Tongue (tissue), 2 donors: ENCODE measurements around the gene CD302. TPM values are rescaled to one million over a fixed set of nuclear protein-coding genes. Genes with fewer than 3 reads are reported as not detected.
"Not testable (repeated sequence)": the region's sequence is repeated elsewhere in the genome, so short reads cannot be mapped to it uniquely, and the experiment has no call there.

ENCODE experiments used
- DNase-seq: peaks from one replicate; pipeline ENCODE4 v3.0.0-alpha.2; 2015
- total RNA-seq: library from RNA; depleted of rRNA; stranded (reverse); fragments of >200 nt; gene quantifications from one replicate; pipeline ENCODE4 v1.2.3, GENCODE V29; 2014

The CD302 gene
- total RNA-seq, result 24.5 TPM

GRCh38 chr2:159797543-159798375 lies at the start of gene CD302:
CD302 (minus strand) TSS chr2:159798208; CDS start chr2:159798198, 10 bp downstream.
- DNase-seq, result peak; percentile 68

DNA sequence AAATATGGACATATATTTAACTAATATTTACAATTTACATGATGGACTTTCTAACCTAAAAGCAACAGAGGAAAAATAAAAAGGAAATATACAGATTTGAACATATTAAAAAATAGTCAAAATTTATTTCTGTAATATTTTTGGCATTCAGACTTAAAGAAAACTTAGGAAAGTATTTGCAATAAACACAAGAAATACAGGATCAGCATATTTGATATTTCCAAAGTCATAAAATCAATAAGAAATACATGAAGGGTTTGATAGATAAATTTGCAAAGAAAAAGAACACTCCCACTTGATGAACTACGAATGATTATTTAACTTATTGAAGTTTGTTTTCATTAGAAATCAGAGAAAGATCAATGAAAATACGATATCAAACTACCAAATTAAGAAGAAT lies 48.6 kb upstream of the CD302 start:
- no peak for DNase-seq

DNA sequence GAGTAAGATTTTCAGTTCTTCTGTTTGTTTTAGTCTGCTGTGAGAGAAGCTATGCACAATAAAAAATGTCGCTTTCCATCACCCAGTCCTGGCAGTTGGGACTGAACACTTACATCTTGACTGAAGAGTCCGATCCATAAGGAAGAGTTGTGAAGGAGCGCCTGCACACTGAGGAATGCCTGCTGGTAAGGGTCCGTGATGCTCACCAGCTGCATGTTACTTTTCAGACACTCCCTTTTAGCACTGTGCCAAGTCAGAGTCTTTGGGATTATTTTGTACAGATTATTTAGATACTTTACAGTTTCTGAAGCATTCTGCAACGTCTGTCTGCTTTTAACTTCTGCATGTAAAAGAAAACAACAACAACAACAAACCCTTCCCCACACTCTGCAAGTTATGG lies 42.6 kb upstream of the CD302 start:
- peak; percentile 11 for DNase-seq

GRCh38 chr2:159832858-159833257 lies 34.9 kb upstream of the CD302 start:
- DNase-seq, result no peak

DNA sequence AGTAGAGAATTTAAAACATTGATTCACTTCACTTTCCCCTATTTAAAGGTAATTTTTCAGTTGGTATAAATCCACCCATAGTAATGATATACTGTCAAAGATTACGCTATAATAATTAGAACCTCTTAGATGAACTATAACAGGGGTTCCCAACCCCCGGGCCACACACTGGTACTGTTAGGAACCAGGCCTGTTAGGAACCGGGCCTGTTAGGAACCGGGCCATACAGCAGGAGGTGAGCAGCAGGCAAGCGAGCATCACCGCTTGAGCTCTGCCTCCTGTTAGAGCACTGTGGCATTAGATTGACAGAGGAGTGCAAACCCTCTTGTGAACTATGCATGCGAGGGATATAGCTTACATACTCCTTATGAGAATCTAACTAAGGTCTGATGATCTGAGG lies 34.0 kb upstream of the CD302 start:
- DNase-seq, result no peak

GRCh38 chr2:159829376-159829775 lies 31.4 kb upstream of the CD302 start:
- no peak for DNase-seq

DNA sequence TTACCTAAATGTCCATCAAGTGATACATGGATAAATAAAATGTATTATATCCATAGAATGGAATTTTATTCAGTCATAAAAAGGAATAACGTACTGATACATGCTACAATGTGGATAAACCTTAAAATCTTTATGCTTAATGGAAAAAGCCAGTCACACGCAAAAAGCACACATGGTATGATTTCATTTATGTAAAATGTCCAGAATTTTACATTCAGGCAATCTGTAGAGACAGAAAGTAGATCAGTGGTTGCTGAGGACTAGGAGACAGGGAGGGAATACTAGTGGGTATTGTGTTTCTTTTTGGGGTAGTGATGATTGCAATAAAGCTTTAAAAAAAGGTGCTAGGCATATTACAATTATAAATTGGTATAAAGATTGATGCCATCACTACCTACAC lies 30.7 kb upstream of the CD302 start:
- DNase-seq, result peak; percentile 5

GRCh38 chr2:159822478-159822833 lies 24.4 kb upstream of the CD302 start:
- not testable (repeated sequence) for DNase-seq

GRCh38 chr2:159821775-159822477 lies 23.9 kb upstream of the CD302 start:
- not testable (repeated sequence) for DNase-seq

- no peak for DNase-seq
Observed at GRCh38 chr2:159818940-159819339, 20.9 kb upstream of the CD302 start.

- DNase-seq, result no peak
Observed at GRCh38 chr2:159817283-159817682, 19.3 kb upstream of the CD302 start.

DNA sequence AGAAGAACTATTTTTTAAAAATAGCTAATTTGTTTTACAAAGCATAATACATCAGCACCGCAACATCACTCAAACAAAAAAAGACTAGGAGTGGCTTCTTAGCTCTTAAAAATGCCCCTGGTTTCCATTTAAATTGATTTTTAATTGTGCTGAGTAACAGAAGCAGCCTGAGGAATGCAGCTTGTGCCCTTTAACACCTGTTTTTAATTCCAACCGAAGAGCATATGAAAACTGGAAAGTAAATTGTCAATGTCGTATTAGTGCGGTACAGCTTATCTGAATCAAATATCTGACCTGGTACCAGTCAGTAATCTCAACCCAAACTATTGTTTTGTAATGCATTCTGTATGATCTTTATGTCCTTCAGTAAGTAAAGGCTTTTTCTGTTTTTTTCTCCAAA lies 13.2 kb upstream of the CD302 start:
- no peak for DNase-seq

- DNase-seq, result no peak
Observed at GRCh38 chr2:159808032-159808425, 10.0 kb upstream of the CD302 start.

DNA sequence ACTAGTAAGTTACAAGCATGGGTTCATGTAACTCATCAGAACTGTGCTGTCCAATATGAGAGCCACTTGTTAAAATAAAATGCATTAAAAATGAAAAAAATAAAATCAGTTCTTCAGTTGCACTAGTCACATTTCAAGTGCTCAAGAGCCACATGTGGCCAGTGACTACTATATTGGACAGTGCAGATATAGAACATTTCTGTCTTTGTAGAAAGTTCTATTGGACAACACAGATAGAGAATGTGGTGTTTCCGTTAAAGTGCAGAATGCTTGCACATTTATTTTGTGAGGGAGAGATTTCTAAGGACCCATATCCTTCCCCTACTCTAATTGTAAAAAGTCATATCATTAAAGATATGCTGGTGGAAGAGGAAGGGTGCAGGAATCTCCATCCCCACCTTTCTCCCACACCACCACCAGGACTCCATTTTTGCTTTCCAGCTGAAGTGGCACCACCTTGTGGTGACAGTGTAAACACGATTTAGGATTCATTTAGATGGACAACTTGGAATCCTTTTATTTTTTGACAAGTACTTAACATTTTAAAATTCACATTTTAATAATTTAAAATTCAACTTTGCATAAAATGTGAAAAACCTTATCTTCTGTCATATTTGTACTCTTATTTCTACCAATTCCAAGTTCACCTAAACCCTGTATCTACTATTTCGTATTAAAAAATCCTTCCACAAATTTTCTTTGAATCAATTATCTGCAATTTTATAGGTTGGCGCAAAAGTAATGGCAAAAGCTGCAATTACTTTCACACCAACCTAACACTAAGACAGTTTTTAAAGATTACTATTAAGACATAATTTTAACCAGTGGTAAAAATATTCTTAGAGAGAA lies 9.4 kb upstream of the CD302 start:
- peak; percentile 57 for DNase-seq

DNA sequence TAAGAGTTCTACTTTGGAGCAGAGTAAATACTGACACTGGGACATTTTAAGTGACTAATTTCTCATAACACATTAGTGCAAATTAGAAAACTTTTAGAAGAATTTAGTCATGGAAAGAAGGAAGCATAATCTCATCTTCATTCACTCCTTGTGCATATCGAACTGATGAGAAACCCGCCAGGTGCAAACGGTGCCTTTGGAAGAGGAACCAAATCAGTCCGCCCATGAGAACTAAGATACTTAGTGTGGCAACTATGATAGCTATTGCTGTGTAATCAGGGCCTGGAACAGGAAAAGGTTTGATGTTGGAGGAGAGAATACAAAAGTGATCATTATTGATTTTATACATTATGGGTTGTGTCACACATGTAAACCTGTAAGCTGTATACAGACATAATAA lies 6.9 kb upstream of the CD302 start:
- no peak for DNase-seq

DNA sequence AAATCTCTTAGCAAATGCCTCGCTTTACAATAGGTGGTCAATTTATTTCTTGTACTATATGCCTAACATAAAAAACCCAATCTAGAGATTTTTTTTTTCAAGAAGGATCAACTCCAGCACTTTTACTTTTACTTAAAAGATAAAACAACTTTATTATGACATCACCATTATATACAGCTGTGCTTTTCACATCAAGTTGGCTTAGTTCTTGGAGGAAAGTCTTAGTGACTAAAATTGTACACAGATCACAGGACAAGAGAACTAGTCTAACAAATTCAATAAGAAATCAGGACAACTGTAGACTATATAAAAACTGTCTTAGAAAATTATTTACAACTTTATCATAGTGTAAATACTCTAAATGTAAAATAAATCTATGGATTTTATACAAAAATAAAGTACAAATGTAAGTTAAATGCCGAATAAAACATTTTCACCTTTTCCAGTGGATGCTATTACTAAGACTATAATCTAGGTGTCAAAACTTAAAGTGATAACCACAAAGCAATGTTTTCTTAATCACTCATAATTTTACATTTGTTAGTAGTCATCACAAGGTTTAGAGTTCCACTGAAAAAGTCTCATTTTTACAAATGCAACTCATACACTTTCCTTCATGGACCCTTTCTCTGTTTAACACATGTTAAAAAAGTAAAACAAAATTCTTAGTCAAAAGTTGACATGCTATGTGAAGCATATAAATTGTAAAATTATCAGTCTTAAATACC lies 5.4 kb upstream of the CD302 start:
- no peak for DNase-seq

DNA sequence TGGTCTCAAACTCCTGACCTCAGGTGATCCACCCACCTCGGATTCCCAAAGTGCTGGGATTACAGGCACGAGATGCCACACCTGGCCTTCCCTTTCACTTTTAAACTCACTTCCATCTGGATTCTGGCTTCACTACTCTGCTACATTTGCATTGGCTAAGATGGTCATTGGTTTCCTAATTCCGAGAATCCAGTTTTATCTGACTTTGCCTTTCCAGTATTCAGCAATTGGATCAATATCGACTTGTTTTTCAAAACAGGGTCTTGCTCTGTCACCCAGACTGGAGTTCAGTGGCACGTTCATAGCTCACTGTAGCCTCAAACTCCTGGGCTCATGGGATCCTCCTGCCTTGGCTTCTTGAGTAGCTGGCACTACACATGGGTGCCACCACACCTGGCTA lies 4.7 kb upstream of the CD302 start:
- no peak for DNase-seq

DNA sequence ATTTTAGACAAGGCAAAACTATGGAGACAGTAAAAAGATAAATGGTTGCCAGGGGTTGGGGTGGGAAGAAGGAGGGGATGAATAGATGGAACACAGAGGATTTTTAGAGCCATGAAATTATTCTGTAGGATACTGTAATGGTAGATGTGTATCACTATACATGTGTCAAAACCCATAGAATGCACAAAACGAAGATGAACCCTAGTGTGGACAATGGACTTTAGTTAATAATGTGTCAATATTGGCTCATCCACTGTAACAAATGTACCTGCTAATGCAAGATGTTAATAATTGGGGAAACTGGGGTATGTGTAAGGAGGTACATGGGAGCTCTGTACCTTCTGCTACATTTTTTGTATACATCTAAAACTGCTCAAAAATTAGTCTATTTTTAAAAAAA lies 1.8 kb upstream of the CD302 start:
- DNase-seq, result no peak

DNA sequence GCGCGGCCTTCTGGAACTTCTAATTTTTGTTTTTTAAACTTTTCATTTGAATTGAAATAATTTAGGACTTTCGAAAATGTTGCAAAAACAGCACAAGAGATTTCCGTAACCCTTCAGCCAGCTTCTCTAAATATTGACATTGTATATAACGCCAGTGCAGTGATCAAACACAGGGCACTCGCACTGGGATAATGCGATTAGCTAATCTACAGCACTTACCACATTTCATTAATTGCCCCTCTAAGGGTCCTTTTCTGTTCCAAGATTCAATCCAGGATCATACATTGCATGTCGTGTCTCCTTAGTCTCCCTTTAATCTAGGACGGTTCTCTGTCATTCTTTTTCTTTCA lies 343 bp upstream of the CD302 start:
- DNase-seq, result no peak

GRCh38 chr2:159797225-159797542 lies 824 bp downstream of the CD302 start:
- DNase-seq, result no peak

- no peak for DNase-seq
Observed at GRCh38 chr2:159795841-159796690, 1.9 kb downstream of the CD302 start.

- DNase-seq, result no peak
Observed at GRCh38 chr2:159793326-159793725, 4.7 kb downstream of the CD302 start.
